Glomerular visceral epithelial cell (primary cell): Measurements from ENCODE around the gene H2BK1.

ENCODE experiments used
- DNase-seq: peaks from one replicate; pipeline ENCODE4 v3.0.0-alpha.2; 2016; ENCODE audit errors: extremely low spot score

The H2BK1 gene

DNA sequence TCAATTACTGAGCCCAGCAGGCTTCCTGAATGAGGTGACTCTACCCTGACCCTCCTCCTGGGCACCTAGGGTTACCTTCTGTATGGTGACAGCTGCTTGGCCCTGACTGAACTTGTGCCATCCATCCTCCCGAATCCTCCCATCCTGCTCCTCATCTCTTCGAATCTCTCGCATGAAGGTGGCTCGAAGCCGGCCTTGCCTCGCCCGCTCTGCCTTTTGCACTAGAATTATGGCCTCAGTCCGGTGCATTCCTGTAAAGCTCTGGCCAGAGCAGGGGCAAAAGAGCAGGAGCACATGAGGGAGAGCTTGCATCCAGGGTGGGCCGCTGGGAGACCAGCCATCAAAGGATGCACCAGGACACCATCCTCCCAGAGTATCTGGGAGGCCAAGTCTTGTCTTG is 7.5 kb downstream of the H2BK1 start:
- DNase-seq, result no peak

DNA sequence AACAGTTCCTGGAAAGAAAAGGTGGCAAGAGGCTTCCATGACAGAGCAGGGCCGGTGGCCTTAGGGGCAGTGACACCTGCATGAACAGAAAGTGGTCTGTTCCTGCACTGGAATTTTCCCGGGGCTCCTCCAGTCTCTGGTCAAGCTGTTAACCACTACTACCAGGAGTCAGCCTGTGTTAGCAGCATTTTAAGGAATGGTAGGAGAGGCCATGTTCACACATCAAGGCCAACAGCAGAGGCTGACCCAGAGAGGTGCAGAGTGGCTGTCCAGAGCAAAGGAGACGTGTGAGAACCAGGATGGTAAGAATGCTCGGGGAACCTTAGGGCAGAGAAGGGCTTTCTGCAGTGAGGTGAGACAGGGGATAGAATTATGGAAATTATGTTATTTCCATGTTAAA is 8.5 kb downstream of the H2BK1 start:
- DNase-seq, result no peak

DNA sequence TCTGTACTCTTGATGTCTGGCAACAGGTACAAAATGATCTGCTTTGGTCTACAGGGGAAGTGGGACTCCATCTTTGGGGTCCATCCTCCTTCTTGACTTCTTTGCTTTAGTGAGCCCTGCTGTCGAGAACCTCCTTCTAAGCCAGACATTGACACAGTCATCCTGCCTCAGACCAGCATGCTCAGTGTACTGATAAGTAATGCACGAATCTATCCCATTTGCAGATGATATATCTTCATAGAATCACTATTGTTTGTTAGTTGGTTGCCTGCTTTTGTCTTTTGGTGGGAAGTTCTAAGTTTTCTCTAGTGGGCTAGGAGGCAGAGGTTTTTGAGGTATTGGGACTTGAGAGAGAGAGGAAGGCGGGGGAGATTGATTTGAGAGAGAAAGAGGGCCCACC is 8.9 kb downstream of the H2BK1 start:
- no peak for DNase-seq

DNA sequence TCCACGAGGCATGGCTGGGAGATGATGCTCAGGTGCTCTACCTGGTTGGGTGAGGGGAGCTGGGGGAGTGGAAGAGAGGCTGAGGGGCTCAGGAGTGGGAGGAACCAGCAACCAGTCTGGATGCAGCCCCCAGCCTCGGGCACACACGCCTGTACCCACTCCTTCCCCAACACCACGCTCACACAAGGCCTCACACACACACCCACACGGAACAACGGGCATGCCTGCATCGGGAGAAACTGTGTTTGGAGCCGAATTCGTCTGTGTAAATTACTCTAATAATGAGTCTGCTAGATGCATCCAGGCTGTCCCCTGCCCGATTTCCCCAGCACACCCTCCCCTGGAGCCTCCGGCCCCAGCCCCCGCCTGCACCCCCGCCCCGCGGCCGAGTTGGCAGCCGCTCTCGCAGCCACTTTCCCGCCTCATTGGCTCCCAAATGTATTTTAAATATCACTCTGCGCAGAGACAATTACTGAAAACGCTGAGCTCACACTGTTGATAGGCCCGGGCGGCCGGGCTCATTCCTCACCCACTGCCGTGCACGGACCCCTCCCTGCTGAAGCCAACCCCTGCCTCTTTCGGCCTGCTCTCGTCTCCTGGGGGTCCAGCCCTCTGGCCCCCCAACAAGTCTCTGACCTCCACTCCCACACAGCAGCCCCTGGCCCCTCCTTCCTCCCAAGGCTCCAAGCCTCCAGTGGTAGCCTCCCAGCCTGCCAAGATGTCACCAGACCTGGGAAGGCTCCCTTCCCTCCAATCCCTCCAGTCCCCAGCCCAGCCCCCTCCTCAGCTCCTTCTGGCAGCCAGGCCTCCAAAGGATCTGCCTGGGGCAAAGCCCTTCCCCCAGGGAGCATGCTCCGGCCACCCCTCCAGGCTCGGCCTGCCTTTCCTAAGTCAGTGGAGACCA is 11.1 kb downstream of the H2BK1 start:
- no peak for DNase-seq

DNA sequence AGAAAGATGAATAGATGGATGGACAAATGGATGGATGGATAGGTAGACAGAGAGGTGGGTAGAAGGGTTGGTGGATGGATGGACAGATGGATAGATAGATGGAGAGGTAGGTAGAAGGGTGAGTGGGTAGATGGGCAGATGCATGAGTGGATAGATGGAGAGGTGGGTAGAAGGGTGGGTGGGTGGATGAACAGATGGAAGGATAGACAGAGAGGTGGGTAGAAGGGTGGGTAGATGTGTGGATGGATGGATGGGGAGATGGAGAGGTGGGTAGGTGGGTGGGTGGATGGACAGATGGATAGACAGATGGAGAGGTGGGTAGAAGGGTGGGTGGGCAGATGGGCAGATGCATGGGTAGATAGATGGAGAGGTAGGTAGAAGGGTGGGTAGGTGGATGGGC is 12.4 kb downstream of the H2BK1 start:
- no peak for DNase-seq

DNA sequence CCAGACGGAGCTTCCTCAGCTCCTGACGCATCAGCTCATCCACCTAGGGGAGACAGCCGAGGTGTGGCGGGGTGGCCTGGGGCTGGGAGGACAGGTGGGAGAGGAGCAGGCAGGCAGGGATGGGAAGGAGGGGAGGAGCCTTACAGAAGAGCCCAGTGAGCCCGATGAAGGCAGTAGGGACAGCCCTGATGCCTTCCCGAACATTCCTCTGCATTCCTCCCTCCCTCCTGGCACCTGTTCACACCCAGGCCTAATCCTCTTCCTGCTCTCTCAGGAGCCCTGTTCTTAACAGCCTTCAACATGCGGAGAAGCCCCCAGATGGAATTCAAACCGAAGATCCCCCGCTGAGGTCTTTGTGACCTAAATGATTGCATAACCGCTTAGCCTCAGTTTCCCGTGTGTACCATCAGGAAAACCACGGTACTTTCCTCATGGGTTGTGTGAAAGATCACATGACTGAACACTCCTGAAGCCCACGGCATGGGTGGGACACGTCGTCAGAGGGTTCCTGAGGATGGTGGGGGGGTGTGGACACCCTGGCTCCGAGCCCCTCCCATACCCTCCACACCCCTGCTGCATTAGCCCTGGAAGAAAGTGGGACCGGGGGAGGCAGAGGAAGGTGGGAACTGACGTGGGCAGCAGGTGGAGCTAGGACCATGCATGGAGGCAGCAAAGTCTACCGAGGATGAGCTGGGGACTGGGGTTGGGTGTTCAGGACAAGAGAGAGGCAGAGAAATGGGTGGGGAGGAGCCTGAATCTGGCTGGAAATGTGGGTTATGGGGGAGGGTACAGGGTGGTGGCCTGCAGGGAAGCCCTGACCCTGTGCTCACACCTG is 14.5 kb downstream of the H2BK1 start:
- DNase-seq, result no peak

DNA sequence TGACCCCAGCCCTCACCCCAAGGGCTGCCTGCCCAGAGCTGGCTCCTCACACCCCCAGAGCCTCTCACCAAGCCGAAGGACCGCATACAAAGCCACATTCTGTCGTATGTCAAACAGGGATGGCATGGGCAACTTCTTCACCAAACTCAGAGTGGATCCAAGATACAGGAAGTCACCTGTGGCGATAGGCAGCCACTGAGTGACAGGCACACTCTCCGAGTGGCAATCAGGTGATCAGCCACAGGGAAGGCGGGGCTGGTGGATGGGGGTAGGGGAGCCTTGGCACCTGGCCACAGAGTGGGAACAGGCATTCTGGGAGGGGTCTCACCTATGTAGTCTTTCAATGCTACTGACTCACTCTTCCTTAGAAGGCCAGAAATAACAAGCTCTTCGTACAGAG is 16.1 kb downstream of the H2BK1 start:
- no peak for DNase-seq

DNA sequence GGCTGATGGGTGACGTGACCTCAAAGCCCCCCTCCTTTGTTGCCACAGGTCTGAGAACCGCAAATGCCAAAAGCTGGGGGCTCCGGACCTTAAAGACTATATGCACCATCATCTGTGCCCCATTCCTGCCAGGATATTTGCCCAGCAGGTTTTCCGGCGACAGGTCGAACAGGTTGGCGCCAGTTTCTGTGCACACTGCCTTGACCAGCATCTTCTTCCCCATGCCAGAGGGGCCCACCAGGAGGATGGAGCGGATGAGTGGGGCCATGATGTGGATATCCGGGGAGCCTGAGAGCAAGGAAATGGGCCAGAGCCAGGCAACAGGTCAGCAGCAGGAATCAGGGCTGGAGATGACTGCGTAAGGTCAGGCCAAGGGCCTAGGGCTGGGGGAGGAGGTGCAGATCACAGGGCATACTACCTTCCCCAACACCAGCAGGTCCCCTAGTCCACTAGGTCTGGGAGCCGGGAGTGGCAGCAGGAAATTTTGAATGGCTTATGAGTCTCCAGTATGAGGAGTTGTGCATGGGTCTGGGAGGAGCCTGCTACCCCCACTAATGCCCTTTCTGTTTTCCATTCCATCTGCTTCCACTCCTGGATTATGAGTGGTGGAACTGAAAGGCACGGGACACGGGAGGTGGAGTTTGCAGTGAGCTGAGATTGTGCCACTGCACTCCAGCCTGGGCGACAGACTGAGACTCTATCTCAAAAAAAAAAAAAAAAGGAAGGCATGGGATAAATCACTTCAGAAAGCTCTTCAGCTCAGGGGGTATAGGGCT is 16.9 kb downstream of the H2BK1 start:
- DNase-seq, result no peak

DNA sequence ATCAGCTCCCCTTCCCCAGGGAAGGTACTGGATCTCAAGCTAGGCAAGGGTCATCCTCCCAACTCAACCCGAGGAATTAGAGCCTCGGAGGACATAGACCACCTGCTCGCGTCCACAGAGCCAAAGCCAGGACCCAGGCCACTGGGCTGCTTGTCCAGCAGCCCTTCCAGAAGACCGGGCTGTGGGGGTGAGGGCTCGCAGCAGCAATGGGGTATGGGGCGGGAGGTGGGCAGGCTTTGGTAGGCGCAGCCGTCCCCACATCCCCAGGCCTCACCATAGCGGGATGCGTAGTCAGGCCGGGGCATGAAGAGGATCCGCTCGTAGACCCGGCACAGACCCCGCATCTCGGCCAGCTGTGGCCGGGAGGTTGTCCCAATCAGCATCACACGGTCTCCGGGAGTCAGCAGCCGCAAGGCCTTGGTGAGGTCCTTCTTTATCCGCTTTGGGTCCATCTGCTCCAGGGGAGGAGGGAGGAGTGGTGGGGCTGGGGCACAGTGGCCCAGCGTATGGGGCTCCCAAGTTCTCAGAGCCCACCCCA is 18.2 kb downstream of the H2BK1 start:
- DNase-seq, result no peak

DNA sequence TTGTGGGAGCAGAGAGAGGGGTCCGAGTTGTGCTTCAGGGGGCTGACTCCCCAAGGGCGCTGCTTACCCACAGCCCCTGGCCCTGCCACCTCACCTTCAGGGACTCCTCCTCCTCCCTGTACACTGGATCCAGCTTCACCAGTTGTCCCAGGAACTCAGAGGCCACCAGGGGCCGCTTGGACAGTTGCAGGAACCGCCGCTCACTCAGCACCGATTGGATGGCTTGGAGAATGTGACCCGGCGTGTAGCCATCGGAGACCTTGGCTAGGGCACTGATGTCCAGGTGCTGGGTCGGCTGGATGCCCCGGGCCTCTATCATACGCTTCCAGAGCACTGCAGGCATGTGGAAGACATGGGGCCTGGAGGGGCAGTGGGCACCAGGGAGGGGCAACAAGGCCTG is 18.7 kb downstream of the H2BK1 start:
- DNase-seq, result no peak

DNA sequence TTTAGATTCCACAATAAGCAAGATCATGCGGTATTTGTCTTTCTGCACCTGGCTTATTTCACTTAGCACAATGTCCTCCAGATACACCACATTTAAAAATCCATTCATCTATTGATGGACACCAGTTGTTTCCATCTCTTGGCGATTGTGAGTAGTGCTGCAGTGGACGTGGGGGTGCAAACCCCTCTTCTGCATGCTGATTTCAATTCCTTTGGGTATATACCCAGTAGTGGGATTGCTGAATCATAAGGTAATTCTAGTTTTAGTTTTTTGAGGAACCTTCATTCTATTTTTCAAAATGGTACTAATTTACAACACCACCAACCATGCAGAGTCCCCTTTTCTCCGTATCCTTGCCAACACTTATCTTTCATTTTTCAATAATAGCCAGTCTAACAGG is 21.2 kb downstream of the H2BK1 start:
- no peak for DNase-seq

DNA sequence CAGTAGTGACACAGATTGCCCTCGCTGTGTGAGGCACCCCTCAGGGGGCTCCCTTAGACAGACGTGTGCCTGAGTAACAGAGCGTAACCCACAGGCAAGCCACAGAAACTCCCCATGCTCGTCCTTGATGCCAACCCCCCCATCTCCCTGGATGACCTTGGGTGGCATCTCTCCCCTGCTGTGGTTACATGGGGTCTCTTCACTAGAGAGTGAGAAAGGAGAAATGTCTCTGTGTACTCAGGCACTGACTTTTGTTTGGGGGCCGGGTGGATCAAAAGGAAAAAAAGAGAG is 22.1 kb downstream of the H2BK1 start:
- no peak for DNase-seq

DNA sequence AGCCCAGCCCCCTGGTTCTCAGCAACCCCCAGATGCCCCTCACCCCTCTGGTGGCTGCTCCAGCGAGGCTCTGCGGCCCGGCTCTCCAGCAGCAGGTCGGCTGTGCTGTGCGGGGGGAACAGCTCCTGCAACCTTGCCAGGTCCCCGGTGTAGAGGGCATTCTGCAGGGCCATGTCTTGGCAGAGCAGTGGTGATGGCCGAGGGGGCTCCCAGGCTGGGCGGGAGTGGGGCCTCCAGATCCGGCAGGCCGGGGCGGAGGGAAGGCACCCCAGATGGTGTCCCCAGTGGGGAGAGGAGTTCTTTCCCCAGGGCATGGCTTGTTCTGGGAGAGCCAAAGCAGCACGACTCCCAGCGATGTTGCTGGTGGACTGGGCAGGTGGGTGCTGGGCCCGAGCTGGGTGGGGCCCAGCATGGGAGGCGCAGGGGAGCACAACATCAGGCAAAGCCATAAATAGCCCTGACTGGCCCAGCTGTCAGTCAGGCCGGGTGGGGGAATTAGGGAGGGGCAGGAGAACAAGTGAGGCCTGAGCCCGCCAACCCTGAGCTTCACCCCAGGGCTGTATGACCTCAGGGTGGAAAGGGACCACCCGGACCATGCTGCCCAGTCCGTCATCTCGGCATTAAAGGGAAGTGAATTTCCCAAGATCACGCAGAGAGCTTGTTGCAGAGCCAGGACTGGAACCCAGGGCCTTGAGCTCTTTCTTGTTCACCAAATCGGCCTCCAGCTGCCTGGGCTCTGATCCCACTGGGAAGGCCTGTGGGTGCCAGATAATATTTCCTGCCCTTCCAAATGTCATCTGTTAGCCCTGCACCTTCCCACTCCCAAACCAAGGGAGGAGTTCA is 22.7 kb downstream of the H2BK1 start:
- DNase-seq, result no peak

DNA sequence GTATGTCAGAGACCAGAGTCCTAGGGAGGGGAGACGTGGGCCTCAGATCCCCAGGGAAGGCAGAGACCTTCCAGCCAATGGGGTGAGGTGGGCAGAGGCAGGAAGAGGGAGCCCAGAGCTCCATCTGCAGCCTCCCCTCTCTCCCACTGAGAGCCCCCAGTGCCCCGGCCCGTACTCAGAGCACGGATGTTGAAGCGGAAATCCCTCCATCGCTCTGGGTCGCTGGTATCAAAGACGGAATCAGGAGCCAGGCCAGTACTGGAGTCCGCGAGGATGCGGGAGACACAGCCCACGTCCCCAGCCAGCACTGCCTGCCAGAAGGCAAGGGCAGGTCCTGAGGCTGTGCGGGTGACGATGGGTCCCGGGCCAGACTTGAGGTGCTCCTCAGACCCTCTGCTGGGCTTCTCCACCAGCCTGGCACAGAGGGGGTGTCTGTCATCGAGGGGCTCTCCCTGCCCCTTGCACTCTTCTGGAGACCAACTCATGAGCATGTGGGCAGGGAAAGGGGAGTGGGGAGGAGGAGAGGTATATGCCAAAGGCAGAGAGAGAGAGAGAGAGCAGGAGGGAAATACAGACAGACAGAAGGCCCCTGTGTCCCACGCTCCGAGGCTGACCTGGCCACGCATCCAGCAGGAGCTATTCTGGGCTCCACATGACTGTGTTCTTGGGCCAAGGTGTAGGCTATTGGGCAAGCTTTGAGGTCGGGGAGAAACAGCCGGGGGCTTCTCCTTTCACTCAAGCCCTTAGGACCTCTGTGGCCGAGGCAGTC is 23.5 kb downstream of the H2BK1 start, which contains the start of gene ASB10:
TSS of gene ASB10 (minus strand) at position 611 of the 769 bp plus-strand sequence. CDS start at position 491, 120 bp downstream.
- DNase-seq, result no peak

DNA sequence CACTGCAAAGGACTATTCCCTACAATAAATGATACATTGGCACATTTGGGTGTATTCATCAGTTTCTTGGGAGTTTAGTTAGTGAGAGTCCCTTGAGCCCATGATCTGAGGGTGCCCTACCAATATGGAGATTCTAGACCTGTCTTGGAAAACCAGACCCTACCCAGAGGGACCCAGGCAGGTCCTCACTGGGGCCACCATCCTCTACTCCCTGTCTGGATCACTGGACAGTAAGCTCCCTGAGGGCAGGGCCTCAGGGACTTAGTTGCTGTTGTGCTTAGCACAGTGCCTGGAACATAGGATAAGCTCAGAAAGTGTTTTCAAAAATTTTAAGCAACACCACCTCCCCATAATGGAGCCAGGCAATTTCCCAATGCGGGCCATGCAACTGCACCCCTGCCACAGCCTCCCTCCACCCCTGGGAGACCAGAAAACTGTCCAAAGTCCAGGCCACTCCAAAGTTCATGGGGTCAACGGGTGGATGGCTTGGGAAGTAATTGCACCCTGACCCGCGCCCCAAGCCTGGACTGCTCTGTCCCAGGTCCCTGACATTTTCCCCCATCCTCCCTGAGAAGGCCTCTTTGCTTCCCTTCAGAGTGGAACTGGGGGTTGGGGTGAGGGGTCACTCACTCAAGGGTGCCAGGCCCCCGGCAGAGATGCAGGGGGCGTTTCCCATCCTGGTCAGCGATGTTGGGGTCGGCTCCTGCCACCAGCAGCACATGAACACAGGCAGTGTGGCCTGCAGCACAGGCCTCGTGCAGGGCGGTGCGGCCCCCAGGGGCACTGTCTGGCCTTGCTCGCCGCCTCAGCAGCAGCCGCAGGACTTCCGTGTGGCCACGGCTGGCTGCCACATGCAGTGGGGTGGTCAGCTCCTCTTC is 24.3 kb downstream of the H2BK1 start:
- no peak for DNase-seq

DNA sequence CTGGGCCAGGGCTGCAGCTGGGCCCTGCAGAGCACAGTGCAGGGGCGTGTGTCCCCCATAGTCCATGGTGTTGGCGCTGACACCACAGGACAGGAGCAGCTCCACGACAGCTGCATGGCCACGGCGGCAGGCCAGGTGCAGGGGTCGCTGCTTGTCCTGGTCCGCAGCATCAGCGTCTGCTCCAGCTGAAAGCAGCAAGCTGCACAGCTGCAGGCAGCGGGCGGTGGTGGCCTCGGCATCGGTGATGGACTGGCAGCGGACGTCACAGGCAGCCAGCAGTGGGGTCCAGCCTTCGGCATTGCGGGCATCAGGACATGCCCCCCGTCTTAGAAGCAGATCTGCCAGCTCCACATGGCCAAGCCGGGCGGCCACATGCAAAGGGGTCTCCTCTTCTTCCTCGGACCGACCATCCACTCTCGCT is 29.3 kb downstream of the H2BK1 start:
- DNase-seq, result no peak

DNA sequence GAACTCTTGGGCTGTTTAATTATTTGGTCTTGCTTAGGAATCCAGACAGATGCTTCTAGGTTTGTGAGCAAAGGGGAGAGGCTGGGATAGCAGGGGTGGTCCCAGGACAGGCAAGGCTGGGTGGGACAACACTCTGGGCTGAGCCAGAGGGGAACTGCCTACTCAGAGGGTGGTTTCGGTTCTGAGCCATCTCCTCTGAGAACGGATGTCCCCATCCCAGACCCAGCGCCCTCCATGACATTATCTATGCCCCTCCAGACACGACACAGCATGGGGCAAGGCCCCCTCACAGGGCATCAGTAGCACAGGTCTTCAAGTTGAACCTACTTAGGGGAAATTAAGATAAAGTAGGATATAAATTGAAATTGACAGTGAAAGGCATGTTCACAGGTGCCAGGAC is 30.3 kb downstream of the H2BK1 start:
- no peak for DNase-seq

DNA sequence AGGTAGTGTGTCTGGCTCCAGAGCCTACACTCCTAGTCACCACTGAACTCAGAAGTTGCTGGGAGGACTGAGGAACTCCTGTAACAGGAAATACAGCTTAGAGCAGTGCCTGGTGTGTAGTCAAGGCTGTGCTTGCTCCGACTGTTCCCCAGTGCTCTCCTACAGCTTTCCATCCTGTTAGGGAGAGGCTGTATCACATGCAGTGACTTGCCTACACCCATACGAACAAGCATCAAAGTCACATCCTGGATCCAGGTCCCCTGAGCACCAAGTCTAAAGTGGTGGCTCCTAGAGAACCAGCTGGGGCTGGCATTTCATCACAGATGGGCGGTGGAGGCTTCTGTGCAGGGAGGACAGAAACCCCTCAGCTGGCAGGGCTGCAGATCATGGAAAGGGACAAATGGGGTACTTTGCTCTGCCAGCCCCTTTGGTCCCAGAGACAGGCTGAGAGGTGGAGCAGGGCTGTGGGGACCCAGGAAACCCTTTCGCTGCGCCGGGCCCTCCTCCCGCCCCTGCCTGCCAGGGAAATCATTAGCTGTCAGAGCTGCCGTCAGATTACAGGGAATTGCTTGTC is 30.9 kb downstream of the H2BK1 start:
- DNase-seq, result no peak

DNA sequence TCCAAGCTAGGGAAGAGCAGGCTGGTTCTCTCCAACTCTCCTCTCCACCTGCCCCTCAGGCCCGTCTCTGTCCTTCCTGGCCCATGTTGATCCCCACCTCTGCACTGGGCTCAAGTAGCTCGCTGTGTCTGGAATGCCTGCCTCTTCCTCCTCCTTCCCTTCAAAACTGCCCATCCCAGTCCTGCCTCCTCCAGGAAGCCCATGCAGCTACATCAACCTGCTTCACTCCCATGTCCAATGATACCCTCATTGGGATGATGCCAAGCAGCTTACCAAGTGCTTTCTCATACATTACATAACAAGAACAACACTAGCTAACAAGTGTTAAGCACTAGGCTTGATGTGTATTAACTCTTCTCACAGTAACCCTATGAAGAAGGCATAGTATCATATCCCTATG is 31.5 kb downstream of the H2BK1 start:
- DNase-seq, result no peak
